LoVo (cell line): Measurements from ENCODE around the gene KLK4.

Experiments
- DNase-seq: peaks from one replicate; pipeline ENCODE4 v3.0.0-alpha.2; 2016; ENCODE audit warnings: low spot score

The KLK4 gene

DNA sequence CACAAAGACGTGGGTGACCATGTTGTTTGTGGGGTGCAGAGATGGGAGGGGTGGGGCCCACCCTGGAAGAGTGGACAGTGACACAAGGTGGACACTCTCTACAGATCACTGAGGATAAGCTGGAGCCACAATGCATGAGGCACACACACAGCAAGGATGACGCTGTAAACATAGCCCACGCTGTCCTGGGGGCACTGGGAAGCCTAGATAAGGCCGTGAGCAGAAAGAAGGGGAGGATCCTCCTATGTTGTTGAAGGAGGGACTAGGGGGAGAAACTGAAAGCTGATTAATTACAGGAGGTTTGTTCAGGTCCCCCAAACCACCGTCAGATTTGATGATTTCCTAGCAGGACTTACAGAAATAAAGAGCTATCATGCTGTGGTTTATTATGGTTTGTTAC lies 32.3 kb downstream of the KLK4 start:
- no peak for DNase-seq

DNA sequence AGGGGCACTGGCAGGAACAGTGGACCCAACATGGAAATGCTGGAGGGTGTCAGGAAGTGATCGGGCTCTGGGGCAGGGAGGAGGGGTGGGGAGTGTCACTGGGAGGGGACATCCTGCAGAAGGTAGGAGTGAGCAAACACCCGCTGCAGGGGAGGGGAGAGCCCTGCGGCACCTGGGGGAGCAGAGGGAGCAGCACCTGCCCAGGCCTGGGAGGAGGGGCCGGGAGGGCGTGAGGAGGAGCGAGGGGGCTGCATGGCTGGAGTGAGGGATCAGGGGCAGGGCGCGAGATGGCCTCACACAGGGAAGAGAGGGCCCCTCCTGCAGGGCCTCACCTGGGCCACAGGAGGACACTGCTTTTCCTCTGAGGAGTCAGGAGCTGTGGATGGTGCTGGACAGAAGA lies 33.9 kb downstream of the KLK4 start:
- DNase-seq: no peak

DNA sequence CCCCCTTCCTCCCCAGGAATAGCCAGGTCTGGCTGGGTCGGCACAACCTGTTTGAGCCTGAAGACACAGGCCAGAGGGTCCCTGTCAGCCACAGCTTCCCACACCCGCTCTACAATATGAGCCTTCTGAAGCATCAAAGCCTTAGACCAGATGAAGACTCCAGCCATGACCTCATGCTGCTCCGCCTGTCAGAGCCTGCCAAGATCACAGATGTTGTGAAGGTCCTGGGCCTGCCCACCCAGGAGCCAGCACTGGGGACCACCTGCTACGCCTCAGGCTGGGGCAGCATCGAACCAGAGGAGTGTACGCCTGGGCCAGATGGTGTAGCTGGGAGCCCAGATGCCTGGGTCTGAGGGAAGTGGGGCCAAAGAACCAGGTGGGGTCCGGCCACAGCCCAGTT lies 34.7 kb downstream of the KLK4 start:
- no peak for DNase-seq

DNA sequence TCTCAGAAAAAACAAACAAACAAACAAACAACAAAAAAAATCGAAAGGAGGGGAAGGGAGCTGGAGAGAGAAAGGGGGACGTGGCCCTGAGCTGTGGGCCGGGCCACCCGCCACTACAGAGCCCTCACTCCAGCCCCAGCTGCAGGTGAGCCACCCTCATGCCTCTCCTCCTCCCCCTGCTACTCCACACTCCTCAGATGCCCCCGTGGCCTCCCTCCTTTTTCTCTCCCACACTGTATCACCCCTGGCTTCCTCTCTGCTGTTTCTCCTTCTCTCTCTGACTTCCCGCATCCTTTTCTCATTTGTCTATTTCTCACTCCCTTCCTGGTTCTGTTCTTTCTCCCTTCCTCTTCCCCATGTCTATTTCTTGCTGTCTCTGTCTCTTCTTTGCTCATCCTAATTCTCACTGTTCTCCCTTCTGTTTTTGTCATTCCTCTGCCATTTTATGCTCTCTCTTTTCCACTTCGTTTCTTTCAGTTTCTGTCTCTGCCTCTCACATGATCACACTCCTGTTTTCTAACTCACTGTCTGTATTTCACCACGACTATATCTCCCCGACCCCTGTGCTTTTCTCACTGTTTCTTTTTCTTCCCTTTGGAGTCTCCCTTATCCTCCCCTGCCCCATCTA lies 35.3 kb downstream of the KLK4 start:
- no peak for DNase-seq

DNA sequence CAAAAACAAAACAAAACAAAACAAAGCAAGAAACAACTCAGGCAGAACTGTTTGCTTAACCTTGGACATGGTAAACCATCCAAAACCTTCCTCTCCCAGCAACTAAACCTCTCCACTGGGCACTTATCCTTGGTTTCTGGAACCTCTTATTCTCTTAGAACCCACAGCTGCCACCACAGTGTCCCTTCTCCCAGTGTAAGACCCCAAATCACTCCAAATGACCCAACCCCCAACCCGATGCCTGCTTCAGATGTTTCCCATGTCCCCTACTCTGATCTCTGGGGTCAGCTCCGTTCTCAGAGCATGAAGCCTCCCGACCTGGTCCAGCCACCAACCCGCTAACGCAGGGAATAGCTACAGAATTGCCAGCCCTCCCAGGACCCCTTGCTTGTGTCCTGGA lies 37.0 kb downstream of the KLK4 start:
- no peak for DNase-seq

DNA sequence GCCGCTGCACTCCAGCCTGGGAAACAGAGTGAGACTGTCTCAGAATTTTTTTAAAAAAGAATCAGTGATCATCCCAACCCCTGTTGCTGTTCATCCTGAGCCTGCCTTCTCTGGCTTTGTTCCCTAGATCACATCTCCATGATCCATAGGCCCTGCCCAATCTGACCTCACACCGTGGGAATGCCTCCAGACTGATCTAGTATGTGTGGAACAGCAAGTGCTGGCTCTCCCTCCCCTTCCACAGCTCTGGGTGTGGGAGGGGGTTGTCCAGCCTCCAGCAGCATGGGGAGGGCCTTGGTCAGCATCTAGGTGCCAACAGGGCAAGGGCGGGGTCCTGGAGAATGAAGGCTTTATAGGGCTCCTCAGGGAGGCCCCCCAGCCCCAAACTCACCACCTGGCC lies 38.1 kb downstream of the KLK4 start, which contains the start of gene KLK2:
KLK2 (plus strand) TSS at position 384 of the 400 bp plus-strand sequence. CDS start 35 bp downstream, outside the sequence.
- no peak for DNase-seq

DNA sequence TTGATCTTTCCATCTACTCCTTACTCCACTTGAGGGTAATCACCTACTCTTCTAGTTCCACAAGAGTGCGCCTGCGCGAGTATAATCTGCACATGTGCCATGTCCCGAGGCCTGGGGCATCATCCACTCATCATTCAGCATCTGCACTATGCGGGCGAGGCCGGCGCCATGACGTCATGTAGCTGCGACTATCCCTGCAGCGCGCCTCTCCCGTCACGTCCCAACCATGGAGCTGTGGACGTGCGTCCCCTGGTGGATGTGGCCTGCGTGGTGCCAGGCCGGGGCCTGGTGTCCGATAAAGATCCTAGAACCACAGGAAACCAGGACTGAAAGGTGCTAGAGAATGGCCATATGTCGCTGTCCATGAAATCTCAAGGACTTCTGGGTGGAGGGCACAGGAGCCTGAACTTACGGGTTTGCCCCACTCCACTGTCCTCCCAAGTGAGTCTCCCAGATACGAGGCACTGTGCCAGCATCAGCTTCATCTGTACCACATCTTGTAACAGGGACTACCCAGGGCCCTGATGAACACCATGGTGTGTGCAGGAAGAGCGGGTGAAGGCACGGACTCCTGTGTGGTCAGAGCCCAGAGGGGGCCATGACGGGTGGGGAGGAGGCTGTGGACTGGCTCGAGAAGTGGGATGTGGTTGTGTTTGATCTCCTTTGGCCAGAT lies 40.6 kb downstream of the KLK4 start:
- DNase-seq: no peak

DNA sequence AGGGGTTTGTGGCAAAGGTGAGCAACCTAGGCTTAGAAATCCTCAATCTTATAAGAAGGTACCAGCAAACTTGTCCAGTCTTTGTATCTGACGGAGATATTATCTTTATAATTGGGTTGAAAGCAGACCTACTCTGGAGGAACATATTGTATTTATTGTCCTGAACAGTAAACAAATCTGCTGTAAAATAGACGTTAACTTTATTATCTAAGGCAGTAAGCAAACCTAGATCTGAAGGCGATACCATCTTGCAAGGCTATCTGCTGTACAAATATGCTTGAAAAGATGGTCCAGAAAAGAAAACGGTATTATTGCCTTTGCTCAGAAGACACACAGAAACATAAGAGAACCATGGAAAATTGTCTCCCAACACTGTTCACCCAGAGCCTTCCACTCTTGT lies 41.7 kb downstream of the KLK4 start:
- DNase-seq: no peak

DNA sequence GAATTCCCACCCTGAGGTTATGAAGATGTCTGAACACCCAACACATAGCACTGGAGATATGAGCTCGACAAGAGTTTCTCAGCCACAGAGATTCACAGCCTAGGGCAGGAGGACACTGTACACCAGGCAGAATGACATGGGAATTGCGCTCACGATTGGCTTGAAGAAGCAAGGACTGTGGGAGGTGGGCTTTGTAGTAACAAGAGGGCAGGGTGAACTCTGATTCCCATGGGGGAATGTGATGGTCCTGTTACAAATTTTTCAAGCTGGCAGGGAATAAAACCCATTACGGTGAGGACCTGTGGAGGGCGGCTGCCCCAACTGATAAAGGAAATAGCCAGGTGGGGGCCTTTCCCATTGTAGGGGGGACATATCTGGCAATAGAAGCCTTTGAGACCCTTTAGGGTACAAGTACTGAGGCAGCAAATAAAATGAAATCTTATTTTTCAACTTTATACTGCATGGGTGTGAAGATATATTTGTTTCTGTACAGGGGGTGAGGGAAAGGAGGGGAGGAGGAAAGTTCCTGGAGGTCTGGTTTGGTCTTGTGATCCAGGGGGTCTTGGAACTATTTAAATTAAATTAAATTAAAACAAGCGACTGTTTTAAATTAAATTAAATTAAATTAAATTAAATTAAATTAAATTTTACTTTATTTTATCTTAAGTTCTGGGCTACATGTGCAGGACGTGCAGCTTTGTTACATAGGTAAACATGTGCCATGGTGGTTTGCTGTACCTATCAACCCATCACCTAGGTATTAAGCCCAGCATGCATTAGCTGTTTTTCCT lies 49.5 kb downstream of the KLK4 start:
- no peak for DNase-seq

DNA sequence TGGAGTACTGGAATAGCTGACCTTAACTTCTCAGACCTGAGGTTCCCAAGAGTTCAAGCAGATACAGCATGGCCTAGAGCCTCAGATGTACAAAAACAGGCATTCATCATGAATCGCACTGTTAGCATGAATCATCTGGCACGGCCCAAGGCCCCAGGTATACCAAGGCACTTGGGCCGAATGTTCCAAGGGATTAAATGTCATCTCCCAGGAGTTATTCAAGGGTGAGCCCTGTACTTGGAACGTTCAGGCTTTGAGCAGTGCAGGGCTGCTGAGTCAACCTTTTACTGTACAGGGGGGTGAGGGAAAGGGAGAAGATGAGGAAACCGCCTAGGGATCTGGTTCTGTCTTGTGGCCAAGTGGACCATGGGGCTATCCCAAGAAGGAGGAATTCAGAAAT lies 50.2 kb downstream of the KLK4 start:
- DNase-seq: no peak

DNA sequence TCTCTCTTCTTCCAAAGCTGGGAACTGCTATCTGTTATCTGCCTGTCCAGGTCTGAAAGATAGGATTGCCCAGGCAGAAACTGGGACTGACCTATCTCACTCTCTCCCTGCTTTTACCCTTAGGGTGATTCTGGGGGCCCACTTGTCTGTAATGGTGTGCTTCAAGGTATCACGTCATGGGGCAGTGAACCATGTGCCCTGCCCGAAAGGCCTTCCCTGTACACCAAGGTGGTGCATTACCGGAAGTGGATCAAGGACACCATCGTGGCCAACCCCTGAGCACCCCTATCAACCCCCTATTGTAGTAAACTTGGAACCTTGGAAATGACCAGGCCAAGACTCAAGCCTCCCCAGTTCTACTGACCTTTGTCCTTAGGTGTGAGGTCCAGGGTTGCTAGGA lies 51.3 kb downstream of the KLK4 start:
- DNase-seq: no peak

DNA sequence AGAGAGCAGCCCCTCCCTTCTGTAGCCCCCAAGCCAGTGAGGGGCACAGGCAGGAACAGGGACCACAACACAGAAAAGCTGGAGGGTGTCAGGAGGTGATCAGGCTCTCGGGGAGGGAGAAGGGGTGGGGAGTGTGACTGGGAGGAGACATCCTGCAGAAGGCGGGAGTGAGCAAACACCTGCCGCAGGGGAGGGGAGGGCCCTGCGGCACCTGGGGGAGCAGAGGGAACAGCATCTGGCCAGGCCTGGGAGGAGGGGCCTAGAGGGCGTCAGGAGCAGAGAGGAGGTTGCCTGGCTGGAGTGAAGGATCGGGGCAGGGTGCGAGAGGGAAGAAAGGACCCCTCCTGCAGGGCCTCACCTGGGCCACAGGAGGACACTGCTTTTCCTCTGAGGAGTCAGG lies 52.3 kb downstream of the KLK4 start:
- no peak for DNase-seq

DNA sequence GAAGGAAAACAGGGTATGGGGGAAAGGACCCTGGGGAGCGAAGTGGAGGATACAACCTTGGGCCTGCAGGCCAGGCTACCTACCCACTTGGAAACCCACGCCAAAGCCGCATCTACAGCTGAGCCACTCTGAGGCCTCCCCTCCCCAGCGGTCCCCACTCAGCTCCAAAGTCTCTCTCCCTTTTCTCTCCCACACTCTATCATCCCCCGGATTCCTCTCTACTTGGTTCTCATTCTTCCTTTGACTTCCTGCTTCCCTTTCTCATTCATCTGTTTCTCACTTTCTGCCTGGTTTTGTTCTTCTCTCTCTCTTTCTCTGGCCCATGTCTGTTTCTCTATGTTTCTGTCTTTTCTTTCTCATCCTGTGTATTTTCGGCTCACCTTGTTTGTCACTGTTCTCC lies 53.8 kb downstream of the KLK4 start:
- no peak for DNase-seq
